WERI-Rb-1 (cell line): ENCODE results near the gene RFXANK.

Experiments
- DNase-seq: peaks from one replicate; pipeline ENCODE4 v3.0.0-alpha.2; 2020
- H3K27ac ChIP-seq: fragments of 250-450 bp; sonication (Bioruptor Pico); 2 replicates; pipeline ENCODE4 v1.5.1; 2020; ENCODE audit warnings: mild to moderate bottlenecking, moderate library complexity
- H3K27me3 ChIP-seq: fragments of 250-450 bp; sonication (Bioruptor Pico); 2 replicates; pipeline ENCODE4 v1.5.1; 2021; ENCODE audit warnings: mild to moderate bottlenecking, low read depth, moderate library complexity; ENCODE audit not compliant: insufficient read depth, severe bottlenecking
- H3K36me3 ChIP-seq: fragments of 250-450 bp; sonication (Bioruptor Pico); 2 replicates; pipeline ENCODE4 v1.5.1; 2020; ENCODE audit warnings: mild to moderate bottlenecking, moderate library complexity
- H3K4me3 ChIP-seq: 2 replicates; pipeline ENCODE4 v1.5.1; 2011; ENCODE audit warnings: low read depth, mild to moderate bottlenecking, control low read depth, low read length
- H3K9me3 ChIP-seq: fragments of 250-450 bp; sonication (Bioruptor Pico); 2 replicates; pipeline ENCODE4 v1.5.1; 2021; ENCODE audit warnings: mild to moderate bottlenecking, moderate library complexity; ENCODE audit not compliant: severe bottlenecking
- TF ChIP-seq, protein P1 (sequence below): IDR thresholded peaks from 2 replicates; pipeline ENCODE4 v1.5.1; 2011; ENCODE audit warnings: low read depth, mild to moderate bottlenecking, control low read depth, inconsistent platforms, low read length

RFXANK gene

DNA sequence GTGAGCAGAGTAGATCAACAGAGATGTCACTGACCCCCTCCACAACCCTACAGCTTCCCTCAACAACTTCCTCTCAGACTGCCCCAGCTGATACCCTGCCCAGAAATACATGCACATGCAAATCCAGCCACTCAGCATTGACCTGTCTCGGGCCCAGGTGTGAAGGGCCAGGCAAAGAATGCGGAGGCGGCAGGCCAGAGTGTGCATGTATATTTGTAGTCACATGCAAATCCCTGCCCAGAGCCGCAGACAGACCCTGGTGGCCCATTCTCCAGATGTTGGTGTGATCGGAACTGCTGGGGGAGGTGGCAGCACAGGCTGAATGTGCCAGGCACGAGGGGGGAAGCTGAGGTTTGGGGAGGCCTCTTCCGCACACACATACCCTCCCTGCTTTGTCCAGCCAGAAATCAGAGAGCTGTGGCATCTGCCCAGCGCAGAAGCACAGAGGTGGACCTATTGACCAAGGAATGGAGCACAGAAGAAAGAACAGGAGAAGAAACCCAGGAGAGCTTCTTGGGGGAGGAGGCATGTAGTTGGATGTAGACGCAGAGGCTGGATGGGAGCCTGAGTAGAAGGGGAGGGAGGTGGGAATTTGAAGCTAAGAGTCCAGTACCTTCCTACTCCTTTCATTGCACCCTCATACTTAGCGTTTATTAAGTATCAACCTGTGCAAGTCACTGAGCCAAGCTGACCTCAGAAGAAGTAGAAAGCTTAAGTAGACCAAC, 36.4 kb upstream of the RFXANK start:
- Histone ChIP-seq H3K27me3 (no peaks in the 10 kb centered on the region), H3K9me3 (no peaks in the 10 kb centered on the region), H3K36me3 (no peaks in the 10 kb centered on the region), H3K27ac (no peak overlapping the region), H3K4me3 (no peak overlapping the region)
- TF ChIP-seq, protein P1, sequence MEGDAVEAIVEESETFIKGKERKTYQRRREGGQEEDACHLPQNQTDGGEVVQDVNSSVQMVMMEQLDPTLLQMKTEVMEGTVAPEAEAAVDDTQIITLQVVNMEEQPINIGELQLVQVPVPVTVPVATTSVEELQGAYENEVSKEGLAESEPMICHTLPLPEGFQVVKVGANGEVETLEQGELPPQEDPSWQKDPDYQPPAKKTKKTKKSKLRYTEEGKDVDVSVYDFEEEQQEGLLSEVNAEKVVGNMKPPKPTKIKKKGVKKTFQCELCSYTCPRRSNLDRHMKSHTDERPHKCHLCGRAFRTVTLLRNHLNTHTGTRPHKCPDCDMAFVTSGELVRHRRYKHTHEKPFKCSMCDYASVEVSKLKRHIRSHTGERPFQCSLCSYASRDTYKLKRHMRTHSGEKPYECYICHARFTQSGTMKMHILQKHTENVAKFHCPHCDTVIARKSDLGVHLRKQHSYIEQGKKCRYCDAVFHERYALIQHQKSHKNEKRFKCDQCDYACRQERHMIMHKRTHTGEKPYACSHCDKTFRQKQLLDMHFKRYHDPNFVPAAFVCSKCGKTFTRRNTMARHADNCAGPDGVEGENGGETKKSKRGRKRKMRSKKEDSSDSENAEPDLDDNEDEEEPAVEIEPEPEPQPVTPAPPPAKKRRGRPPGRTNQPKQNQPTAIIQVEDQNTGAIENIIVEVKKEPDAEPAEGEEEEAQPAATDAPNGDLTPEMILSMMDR: no peak
- no peak for DNase-seq

DNA sequence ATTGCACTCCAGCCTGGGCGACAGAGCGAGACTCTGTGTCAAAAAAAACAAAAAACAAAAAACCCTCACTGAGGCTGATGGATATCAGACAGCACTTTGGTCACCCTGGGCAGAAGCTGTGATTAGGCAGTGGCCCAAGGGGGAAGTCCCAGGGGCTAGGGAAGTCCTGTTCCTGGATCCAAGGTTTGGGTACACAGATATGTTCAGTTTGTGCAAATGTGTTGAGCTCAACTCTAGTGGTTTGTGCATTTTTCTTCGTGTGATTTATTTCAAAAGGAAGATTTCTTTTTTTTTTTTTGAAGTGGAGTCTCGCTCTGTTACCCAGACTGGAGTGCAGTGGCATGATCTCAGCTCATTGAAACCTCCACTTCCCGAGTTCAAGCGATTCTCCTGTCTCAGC, 34.2 kb upstream of the RFXANK start:
- DNase-seq: no peak
- no peak overlapping the region for H3K27ac ChIP-seq
- peaks cover 3% of the 10 kb centered on the region for H3K9me3 ChIP-seq
- H3K27me3 ChIP-seq: no peaks in the 10 kb centered on the region
- no peak overlapping the region for H3K4me3 ChIP-seq
- TF ChIP-seq, protein P1: no peak
- no peaks in the 10 kb centered on the region for H3K36me3 ChIP-seq

DNA sequence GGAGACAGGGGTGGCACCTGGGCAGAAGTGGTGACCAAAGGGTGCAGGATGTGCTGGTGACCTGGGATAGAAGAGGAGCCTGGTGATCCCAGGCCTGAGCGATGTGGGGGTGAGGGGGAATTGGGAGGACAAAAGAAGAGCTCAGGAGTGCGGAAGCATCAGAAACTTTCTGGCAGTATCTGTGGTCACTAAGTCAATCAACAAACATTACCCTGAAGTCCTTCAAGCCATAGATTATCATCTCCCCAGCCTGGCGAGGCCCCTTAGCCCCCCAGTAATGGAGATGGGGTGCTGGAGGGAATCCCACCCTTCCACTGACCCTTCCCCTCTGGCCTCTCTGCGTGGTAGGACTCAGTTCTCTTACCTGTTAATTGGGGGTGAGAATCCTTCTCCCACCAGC, 32.5 kb upstream of the RFXANK start:
- TF ChIP-seq, protein P1: no peak
- peaks cover 3% of the 10 kb centered on the region for H3K9me3 ChIP-seq
- no peaks in the 10 kb centered on the region for H3K27me3 ChIP-seq
- no peaks in the 10 kb centered on the region for H3K36me3 ChIP-seq
- no peak overlapping the region for H3K4me3 ChIP-seq
- no peak for DNase-seq
- no peak overlapping the region for H3K27ac ChIP-seq

DNA sequence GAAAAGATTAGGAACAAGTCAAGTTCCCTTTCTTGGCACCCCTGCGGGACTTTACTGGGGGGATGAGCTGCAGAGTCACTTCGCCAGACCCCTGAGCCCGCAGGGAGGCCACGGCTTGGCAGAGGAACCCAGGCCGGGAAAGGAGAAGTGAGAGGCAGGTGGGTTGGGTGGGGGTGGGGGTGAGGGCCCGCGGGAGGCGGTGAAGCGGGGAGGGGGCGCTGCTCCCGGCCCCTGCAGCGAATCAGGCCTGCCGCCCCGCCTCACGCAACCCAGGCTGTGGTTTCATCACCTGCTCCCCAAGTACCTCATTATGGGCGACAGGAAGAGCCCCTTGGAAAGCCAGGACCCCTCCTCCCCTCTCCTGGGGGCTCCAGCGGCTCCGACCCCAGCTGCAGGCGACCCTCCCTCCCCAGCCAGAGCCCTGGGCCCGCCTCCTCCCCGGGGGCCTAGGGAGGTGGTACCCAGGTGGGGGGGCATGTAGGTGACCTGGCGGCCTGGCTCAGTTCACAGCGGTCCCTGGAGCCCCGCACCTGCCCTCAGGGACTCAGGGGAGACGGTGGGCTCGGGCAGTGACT, 31.5 kb upstream of the RFXANK start:
- Histone ChIP-seq H3K9me3 (peaks cover 3% of the 10 kb centered on the region), H3K4me3 (no peak overlapping the region), H3K27me3 (no peaks in the 10 kb centered on the region), H3K27ac (no peak overlapping the region), H3K36me3 (no peaks in the 10 kb centered on the region)
- DNase-seq: no peak
- TF ChIP-seq, protein P1: no peak

DNA sequence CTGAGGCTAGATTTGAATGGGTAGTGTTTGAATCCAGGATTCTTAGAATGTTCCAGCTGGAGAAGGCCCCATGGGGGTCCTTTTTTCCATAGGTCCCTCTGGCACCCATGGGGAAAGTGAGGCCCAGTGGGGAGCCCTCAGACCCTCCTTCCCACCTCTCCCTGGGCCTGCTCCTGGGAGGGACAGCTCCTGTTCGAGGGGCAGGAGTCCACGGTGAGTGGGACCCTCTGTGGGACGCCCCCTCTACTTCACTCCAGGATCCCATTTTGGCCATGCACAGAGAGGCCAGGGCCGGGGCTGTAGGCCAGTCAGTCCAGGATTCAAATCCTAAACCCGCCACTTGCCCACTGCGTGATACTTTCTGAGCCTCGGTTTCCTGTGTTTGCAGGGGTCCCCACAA, 29.6 kb upstream of the RFXANK start:
- no peaks in the 10 kb centered on the region for H3K27me3 ChIP-seq
- H3K36me3 ChIP-seq: no peaks in the 10 kb centered on the region
- no peak for DNase-seq
- no peak overlapping the region for H3K4me3 ChIP-seq
- TF ChIP-seq, protein P1: no peak
- no peak overlapping the region for H3K27ac ChIP-seq
- H3K9me3 ChIP-seq: peaks cover 3% of the 10 kb centered on the region
